K562 (cell line): Measurements from ENCODE around the gene HRC. TPM values are rescaled to one million over a fixed set of nuclear protein-coding genes. Genes with fewer than 3 reads are reported as not detected.

Experiments
- AFF4 ChIP-seq: sonication (generic); formaldehyde crosslinking; IDR thresholded peaks from 2 replicates; pipeline ENCODE4 v1.8.0; 2023; ENCODE audit warnings: mild to moderate bottlenecking, missing genetic modification reagents
- BRF2 ChIP-seq: IDR thresholded peaks from 3 replicates; pipeline ENCODE4 v1.6.1; 2011; ENCODE audit warnings: borderline replicate concordance, mild to moderate bottlenecking; ENCODE audit not compliant: insufficient read length, insufficient read depth
- CXXC5 ChIP-seq: fragments of 250-450 bp; sonication (Bioruptor Pico); IDR thresholded peaks from 2 replicates; pipeline ENCODE4 v1.8.0; 2022; ENCODE audit warnings: inconsistent platforms, mild to moderate bottlenecking, moderate library complexity
- DDX20 ChIP-seq: fragments of 450-650 bp; IDR thresholded peaks from 2 replicates; pipeline ENCODE4 v1.6.1; 2016; ENCODE audit warnings: missing genetic modification characterization, low read depth, mild to moderate bottlenecking, missing compliant biosample characterization, moderate library complexity
- E4F1 ChIP-seq: fragments of 250-450 bp; sonication (Bioruptor Pico); IDR thresholded peaks from 2 replicates; pipeline ENCODE4 v1.5.0; 2021; ENCODE audit warnings: mild to moderate bottlenecking, borderline replicate concordance
- HMG20B ChIP-seq: fragments of 250-450 bp; sonication (Bioruptor Pico); IDR thresholded peaks from 2 replicates; pipeline ENCODE4 v1.5.0; 2021; ENCODE audit warnings: mild to moderate bottlenecking
- ILK ChIP-seq: fragments of 450-650 bp; IDR thresholded peaks from 2 replicates; pipeline ENCODE4 v1.6.1; 2016; ENCODE audit warnings: missing genetic modification characterization, low read depth, mild to moderate bottlenecking, missing compliant biosample characterization, moderate library complexity, borderline replicate concordance
- MAFK ChIP-seq: IDR thresholded peaks from 2 replicates; pipeline ENCODE4 v1.6.1; 2011; ENCODE audit warnings: low read length, improper control_type of control experiment
- MIER1 ChIP-seq: fragments of 450-650 bp; IDR thresholded peaks from 2 replicates; pipeline ENCODE4 v1.6.1; 2016; ENCODE audit warnings: antibody characterized with exemption, mild to moderate bottlenecking, low read depth
- NCOA2 ChIP-seq, 2 experiments: fragments of 450-650 bp; IDR thresholded peaks; 2 replicates each; pipeline ENCODE4 v1.6.1; 2018; ENCODE audit warnings: mild to moderate bottlenecking in 2 of 2, moderate library complexity in 1 of 2; ENCODE audit not compliant: partially characterized antibody in 2 of 2
- POLR2A ChIP-seq: fragments of 450-650 bp; conservative IDR thresholded peaks from 2 replicates; pipeline ENCODE4 v1.6.1; 2016
- SIN3A ChIP-seq, 2 experiments: fragments of 150-350 bp in 1 of 2; IDR thresholded peaks; 2 replicates each; pipeline ENCODE4 v1.6.1; 2011 to 2016; ENCODE audit warnings: borderline replicate concordance in 2 of 2, low read depth in 2 of 2, low read length in 2 of 2, mild to moderate bottlenecking in 2 of 2, moderate library complexity in 2 of 2; ENCODE audit not compliant: control insufficient read depth in 1 of 2
- TCF7L2 ChIP-seq: fragments of 150-350 bp; IDR thresholded peaks from 2 replicates; pipeline ENCODE4 v1.6.1; 2016; ENCODE audit warnings: low read depth, mild to moderate bottlenecking, low read length, moderate library complexity
- THRAP3 ChIP-seq: fragments of 450-650 bp; IDR thresholded peaks from 2 replicates; pipeline ENCODE4 v1.6.1; 2016; ENCODE audit warnings: mild to moderate bottlenecking, inconsistent platforms, borderline replicate concordance
- USF2 ChIP-seq: sonication (generic); formaldehyde crosslinking; IDR thresholded peaks from 2 replicates; pipeline ENCODE4 v1.5.0; 2020; ENCODE audit warnings: missing genetic modification reagents
- ZBTB7A ChIP-seq: IDR thresholded peaks from 2 replicates; pipeline ENCODE4 v1.6.1; 2011; ENCODE audit warnings: low read depth, mild to moderate bottlenecking, low read length, moderate library complexity, borderline replicate concordance; ENCODE audit not compliant: control insufficient read depth
- ZNF551 ChIP-seq: fragments of 250-450 bp; sonication (Bioruptor Pico); IDR thresholded peaks from 2 replicates; pipeline ENCODE4 v1.5.0; 2021; ENCODE audit warnings: mild to moderate bottlenecking, moderate library complexity
- ZNF696 ChIP-seq: fragments of 250-450 bp; sonication (Bioruptor Pico); conservative IDR thresholded peaks from 2 replicates; pipeline ENCODE4 v1.4.0; 2020; ENCODE audit warnings: mild to moderate bottlenecking, moderate library complexity
- ZNF785 ChIP-seq: fragments of 250-450 bp; sonication (Bioruptor Pico); IDR thresholded peaks from 2 replicates; pipeline ENCODE4 v1.4.0; 2020; ENCODE audit warnings: mild to moderate bottlenecking
- polyA plus RNA-seq, 8 experiments: library from polyadenylated mRNA; depleted of rRNA in 4 of 8; stranded (reverse) in 5 of 8; unstranded in 3 of 8; fragments of >200 nt; fragmentation: Nextera tagmentation in 2 of 8; fragmentation: Illumina TruSeq in 1 of 8; extraction: Ambion mirVana in 2 of 8; extraction: Trizol in 1 of 8; gene quantifications; 2 replicates each; pipeline versions ENCODE4 v1.2.1 to v1.2.3, GENCODE V29; 2011 to 2014; ENCODE audit warnings: inconsistent platforms in 1 of 8, missing spikeins in 1 of 8
- total RNA-seq, 7 experiments: library from RNA; depleted of rRNA in 6 of 7; stranded (reverse); fragments of >200 nt in 6 of 7; fragmentation: Illumina TruSeq in 2 of 7; extraction: Trizol in 2 of 7; gene quantifications; 2 replicates each; pipeline versions ENCODE4 v1.2.1 to v1.2.3, GENCODE V29; 2011 to 2021; ENCODE audit warnings: low replicate concordance in 1 of 7

HRC gene
- total and polyA plus RNA-seq, 9 of the 15 experiments (the other 6 are each of a cell fraction or from before 2014, with no cell fraction given), result 0.66 to 18.7 (median 13.1) TPM

GRCh38 chr19:49149652-49150105 lies 5.5 kb downstream of the HRC start (continued):
- TF ChIP-seq MAFK (no peak), TCF7L2 (peak; percentile 99), HMG20B (CRISPR knock-in tag) (no peak), ZNF696 (no peak), E4F1 (CRISPR knock-in tag) (no peak), CXXC5 (CRISPR knock-in tag) (no peak), POLR2A (peak; percentile 23; the same call in 1 of the 2 replicates), MIER1 (no peak), DDX20 (tag) (no peak), SIN3A (IDR thresholded peaks at IDR 0.05; ENCODE audit: borderline replicate concordance in 2 of 2, control insufficient read depth in 1 of 2, low read depth in 2 of 2, low read length in 2 of 2) (no peak), ZNF551 (CRISPR knock-in tag) (no peak), NCOA2 (IDR thresholded peaks at IDR 0.05; ENCODE audit: partially characterized antibody in 2 of 2) (no peak), ZNF785 (CRISPR knock-in tag) (no peak), AFF4 (CRISPR knock-in tag) (no peak; the same call in 1 of the 2 replicates), BRF2 (no peak), THRAP3 (no peak), USF2 (CRISPR knock-in tag) (no peak), ZBTB7A (peak; percentile 4; the same call in 1 of the 2 replicates), ILK (tag) (no peak)
